SK-N-SH (cell line): Measurements from ENCODE around the gene BOC. TPM values are rescaled to one million over a fixed set of nuclear protein-coding genes. Genes with fewer than 3 reads are reported as not detected.

Experiments
- CTCF ChIA-PET: fragments of 300-600, 350-600 bp; formaldehyde crosslinking; extraction: SDS; loops from one replicate; lab custom pipeline; 2021; lab: Yijun Ruan, JAX
- POLR2A ChIA-PET: fragments of 350-600 bp; sonication (Branson Sonifier 250); formaldehyde crosslinking; extraction: SDS; loops from one replicate; lab custom pipeline; 2020; ENCODE audit warnings: antibody characterized with exemption, inconsistent platforms; lab: Yijun Ruan, JAX
- DNase-seq: peaks from one replicate; pipeline ENCODE4 v3.0.0; 2012
- H2AFZ ChIP-seq: fragments of 200-600 bp; sonication (generic); 2 replicates; pipeline ENCODE4 v1.8.1; 2016; ENCODE audit warnings: antibody characterized with exemption, mild to moderate bottlenecking, low read depth
- H3F3A ChIP-seq: fragments of 200-600 bp; sonication (generic); replicated peaks from 2 replicates; pipeline ENCODE3; 2016; ENCODE audit warnings: antibody characterized with exemption, mild to moderate bottlenecking; ENCODE audit not compliant: insufficient read depth
- H3K27ac ChIP-seq, 2 experiments: fragments of 200-500 bp in 1 of 2; fragments of 200-600 bp in 1 of 2; sonication (Bioruptor generic) in 1 of 2; sonication (generic), shearing (Covaris generic) in 1 of 2; 2 replicates each; pipeline versions ENCODE4 v1.5.1 to v1.6.1; 2014 to 2016; ENCODE audit warnings: low read depth in 2 of 2, inconsistent platforms in 1 of 2, low read length in 1 of 2, mild to moderate bottlenecking in 1 of 2, mixed read lengths in 1 of 2
- H3K27me3 ChIP-seq: fragments of 200-600 bp; sonication (generic), shearing (Covaris generic); 2 replicates; pipeline ENCODE4 v1.6.1; 2016; ENCODE audit warnings: mixed run types; ENCODE audit not compliant: insufficient read depth
- H3K36me3 ChIP-seq, 2 experiments: fragments of 200-500 bp in 1 of 2; fragments of 200-600 bp in 1 of 2; sonication (Bioruptor generic) in 1 of 2; sonication (generic) in 1 of 2; replicated peaks in 1 of 2; 2 replicates each; pipeline versions ENCODE3 to v1.5.1; 2014 to 2016; ENCODE audit warnings: low read length in 1 of 2, mild to moderate bottlenecking in 1 of 2; ENCODE audit not compliant: insufficient read depth in 2 of 2, control insufficient read depth in 1 of 2
- H3K4me1 ChIP-seq, 2 experiments: fragments of 200-500 bp in 1 of 2; fragments of 200-600 bp in 1 of 2; sonication (Bioruptor generic) in 1 of 2; sonication (generic), shearing (Covaris generic) in 1 of 2; 2 replicates each; pipeline versions ENCODE4 v1.5.1 to v1.6.1; 2014 to 2016; ENCODE audit warnings: low read depth in 1 of 2, low read length in 1 of 2, mixed run types in 1 of 2; ENCODE audit not compliant: insufficient read depth in 2 of 2, control insufficient read depth in 1 of 2
- H3K4me2 ChIP-seq: fragments of 200-600 bp; sonication (generic), shearing (Covaris generic); 2 replicates; pipeline ENCODE4 v1.6.1; 2017; ENCODE audit warnings: mixed run types
- H3K4me3 ChIP-seq, 2 experiments: fragments of 200-500 bp in 1 of 2; fragments of 200-600 bp in 1 of 2; sonication (Bioruptor generic) in 1 of 2; sonication (generic), shearing (Covaris generic) in 1 of 2; 2 replicates each; pipeline versions ENCODE4 v1.5.1 to v1.8.1; 2014 to 2016; ENCODE audit warnings: low read depth in 2 of 2, inconsistent platforms in 1 of 2, low read length in 1 of 2, mild to moderate bottlenecking in 1 of 2, mixed read lengths in 1 of 2, moderate library complexity in 1 of 2
- H3K79me2 ChIP-seq: fragments of 200-600 bp; sonication (generic); 2 replicates; pipeline ENCODE4 v1.8.1; 2017; ENCODE audit warnings: mild to moderate bottlenecking; ENCODE audit not compliant: insufficient read depth
- H3K9ac ChIP-seq: fragments of 200-600 bp; sonication (generic); 2 replicates; pipeline ENCODE4 v1.6.1; 2017; ENCODE audit warnings: mixed run types
- H3K9me2 ChIP-seq: fragments of 200-600 bp; sonication (generic); 2 replicates; pipeline ENCODE4 v1.6.1; 2017; ENCODE audit warnings: mixed run types
- H3K9me3 ChIP-seq: fragments of 200-600 bp; sonication (generic); 2 replicates; pipeline ENCODE4 v1.6.1; 2017; ENCODE audit warnings: mixed run types, mild to moderate bottlenecking, moderate library complexity
- H4K20me1 ChIP-seq: fragments of 200-600 bp; sonication (generic); 2 replicates; pipeline ENCODE4 v1.6.1; 2017; ENCODE audit warnings: mild to moderate bottlenecking, mixed run types; ENCODE audit not compliant: insufficient read depth
- CHD2 ChIP-seq: fragments of 150-350 bp; IDR thresholded peaks from 2 replicates; pipeline ENCODE4 v1.6.1; 2018; ENCODE audit warnings: low read length; ENCODE audit not compliant: partially characterized antibody
- ELF1 ChIP-seq: IDR thresholded peaks from 2 replicates; pipeline ENCODE4 v1.4.0; 2012
- EP300 ChIP-seq, 2 experiments: IDR thresholded peaks; 2 replicates each; pipeline versions ENCODE4 v1.4.0 to v1.6.1; 2012; ENCODE audit warnings: borderline replicate concordance in 1 of 2, low read depth in 1 of 2, low read length in 1 of 2
- EZH2phosphoT487 ChIP-seq: fragments of 200-600 bp; sonication (generic); IDR thresholded peaks from 2 replicates; pipeline ENCODE4 v1.6.1; 2017; ENCODE audit warnings: low read depth, mixed run types, mild to moderate bottlenecking, antibody characterized with exemption, moderate library complexity, borderline replicate concordance
- FOSL2 ChIP-seq: IDR thresholded peaks from 2 replicates; pipeline ENCODE4 v1.4.0; 2012; ENCODE audit warnings: low read depth, mild to moderate bottlenecking, moderate library complexity, borderline replicate concordance
- FOXJ3 ChIP-seq: sonication (generic); formaldehyde crosslinking; IDR thresholded peaks from 2 replicates; pipeline ENCODE4 v1.5.1; 2020; ENCODE audit warnings: mild to moderate bottlenecking, missing genetic modification reagents
- FOXM1 ChIP-seq: IDR thresholded peaks from 2 replicates; pipeline ENCODE4 v1.4.0; 2012; ENCODE audit warnings: low read depth, mild to moderate bottlenecking
- GABPA ChIP-seq: IDR thresholded peaks from 2 replicates; pipeline ENCODE4 v1.4.0; 2012; ENCODE audit warnings: low read depth, mild to moderate bottlenecking
- JUND ChIP-seq: IDR thresholded peaks from 2 replicates; pipeline ENCODE4 v1.4.0; 2012
- MXI1 ChIP-seq: IDR thresholded peaks from 2 replicates; pipeline ENCODE4 v1.6.1; 2012; ENCODE audit warnings: mild to moderate bottlenecking, low read depth, low read length, improper control_type of control experiment
- POLR2AphosphoS5 ChIP-seq: IDR thresholded peaks from 2 replicates; pipeline ENCODE4 v1.6.1; 2012; ENCODE audit warnings: low read depth, low read length
- RFX5 ChIP-seq: IDR thresholded peaks from 2 replicates; pipeline ENCODE4 v1.6.1; 2012; ENCODE audit warnings: mild to moderate bottlenecking, improper control_type of control experiment, low read length
- SIN3A ChIP-seq: IDR thresholded peaks from 2 replicates; pipeline ENCODE4 v1.6.1; 2012; ENCODE audit warnings: low read depth, mild to moderate bottlenecking, low read length, moderate library complexity, borderline replicate concordance
- TCF12 ChIP-seq: IDR thresholded peaks from 2 replicates; pipeline ENCODE4 v1.4.0; 2012
- WGBS: methylation state at CpG from one replicate; pipeline ENCODE4 v1.1.6; 2017; ENCODE audit warnings: low lambda C conversion rate; 5-methylcytosine and 5-hydroxymethylcytosine counted together
- polyA plus RNA-seq, 3 experiments: library from polyadenylated mRNA; depleted of rRNA; stranded (reverse); fragments of >200 nt; gene quantifications; 2 replicates each; pipeline ENCODE4 v1.2.3, GENCODE V29; 2012
- TF ChIP-seq, protein P1 (sequence below): fragments of 200-600 bp; sonication (generic); IDR thresholded peaks from 2 replicates; pipeline ENCODE4 v1.6.1; 2017; ENCODE audit warnings: antibody characterized with exemption, mild to moderate bottlenecking, moderate library complexity
- TF ChIP-seq, protein P2 (sequence below): IDR thresholded peaks from 2 replicates; pipeline ENCODE4 v1.6.1; 2012; ENCODE audit warnings: mild to moderate bottlenecking, low read depth, low read length, moderate library complexity
- TF ChIP-seq, protein P3 (sequence below): IDR thresholded peaks from 2 replicates; pipeline ENCODE4 v1.4.0; 2012; ENCODE audit warnings: low read depth, borderline replicate concordance
- TF ChIP-seq, protein P4 (sequence below): IDR thresholded peaks from 2 replicates; pipeline ENCODE4 v1.4.0; 2012; ENCODE audit warnings: low read depth
- TF ChIP-seq, protein P5 (sequence below): IDR thresholded peaks from 2 replicates; pipeline ENCODE4 v1.4.0; 2012; ENCODE audit warnings: low read depth, borderline replicate concordance

BOC gene
- polyA plus RNA-seq, 1 of the 3 experiments (the other 2 are of a cell fraction) = 6.6 TPM

DNA sequence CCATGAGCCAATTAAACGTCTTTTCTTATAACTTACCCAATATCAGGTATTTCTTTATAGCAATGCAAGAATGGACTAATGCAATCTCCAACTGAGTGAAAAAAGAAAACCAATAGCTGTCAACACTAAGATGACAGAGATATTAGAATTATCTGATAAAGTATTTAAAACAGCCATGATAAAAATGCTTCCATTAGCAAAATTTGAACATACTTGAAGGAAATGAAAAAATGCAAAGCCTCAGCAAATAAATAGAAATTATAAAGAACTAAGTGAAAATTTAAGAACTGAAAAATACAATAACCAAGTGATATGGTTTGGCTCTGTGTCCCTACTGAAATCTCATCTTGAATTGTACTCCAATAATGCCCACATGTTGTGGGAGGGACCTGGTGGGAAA is 99.6 kb downstream of the BOC start:
- Histone ChIP-seq H3K27ac (no peak overlapping the region), H2AFZ (no peak overlapping the region), H3K36me3 (peaks cover 0 to 15% of the 10 kb centered on the region in 2 experiments), H3K79me2 (no peaks in the 10 kb centered on the region), H3K4me2 (no peak overlapping the region), H3K9me3 (peaks cover 17% of the 10 kb centered on the region), H3K9me2 (no peaks in the 10 kb centered on the region), H3K27me3 (no peaks in the 10 kb centered on the region)
- ChIA-PET CTCF (no interaction called here), POLR2A (no interaction called here)
- DNase-seq = no peak
- TF ChIP-seq CHD2 (no peak), TCF12 (no peak), EZH2phosphoT487 (no peak), FOXJ3 (CRISPR knock-in tag) (no peak), ELF1 (no peak)
- TF ChIP-seq, all 33 proteins: peak for 0
- WGBS = 85% methylated on average over 1 of the region's 1 CpG
- H3K4me1 ChIP-seq = no peaks in the 10 kb centered on the region
- H3F3A ChIP-seq = no peaks in the 10 kb centered on the region
- no peak overlapping the region for H3K4me3 ChIP-seq
- H4K20me1 ChIP-seq = no peaks in the 10 kb centered on the region
- no peak overlapping the region for H3K9ac ChIP-seq

DNA sequence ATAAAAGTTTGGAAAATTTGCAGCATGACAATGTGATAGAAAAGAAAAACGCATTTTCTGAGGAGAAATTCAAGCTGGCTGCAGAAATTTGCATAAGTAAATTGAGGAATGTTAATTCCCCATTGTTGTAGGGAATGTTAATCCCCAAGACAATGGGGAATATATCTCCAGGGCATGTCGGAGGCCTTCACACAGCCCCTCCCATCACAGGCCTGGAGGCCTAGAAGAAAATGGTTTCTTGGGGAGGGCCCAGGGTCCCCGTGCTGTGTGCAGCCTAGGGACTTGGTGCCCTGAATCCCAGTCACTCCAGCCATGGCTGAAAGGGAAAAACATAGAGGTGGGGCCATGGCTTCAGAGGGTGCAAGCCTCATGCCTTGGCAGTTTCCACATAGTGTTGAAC is 101.1 kb downstream of the BOC start:
- WGBS = 80% methylated on average over 3 of the region's 3 CpGs
- CTCF ChIA-PET = interaction anchor here (0.9 kb wide), 1 partner anchor 19 kb away, joined by 4 read pairs; no protein-coding TSS in a partner anchor
- no peaks in the 10 kb centered on the region for H3K79me2 ChIP-seq

More for the DNA sequence above, 101.1 kb downstream of the BOC start:
- no peaks in the 10 kb centered on the region for H3K4me1 ChIP-seq
- no peaks in the 10 kb centered on the region for H3F3A ChIP-seq
- peaks cover 0 to 19% of the 10 kb centered on the region in 2 experiments for H3K36me3 ChIP-seq
- H3K9ac ChIP-seq = no peak overlapping the region
- DNase-seq = no peak
- TF ChIP-seq FOXM1 = no peak
- TF ChIP-seq, protein P1, sequence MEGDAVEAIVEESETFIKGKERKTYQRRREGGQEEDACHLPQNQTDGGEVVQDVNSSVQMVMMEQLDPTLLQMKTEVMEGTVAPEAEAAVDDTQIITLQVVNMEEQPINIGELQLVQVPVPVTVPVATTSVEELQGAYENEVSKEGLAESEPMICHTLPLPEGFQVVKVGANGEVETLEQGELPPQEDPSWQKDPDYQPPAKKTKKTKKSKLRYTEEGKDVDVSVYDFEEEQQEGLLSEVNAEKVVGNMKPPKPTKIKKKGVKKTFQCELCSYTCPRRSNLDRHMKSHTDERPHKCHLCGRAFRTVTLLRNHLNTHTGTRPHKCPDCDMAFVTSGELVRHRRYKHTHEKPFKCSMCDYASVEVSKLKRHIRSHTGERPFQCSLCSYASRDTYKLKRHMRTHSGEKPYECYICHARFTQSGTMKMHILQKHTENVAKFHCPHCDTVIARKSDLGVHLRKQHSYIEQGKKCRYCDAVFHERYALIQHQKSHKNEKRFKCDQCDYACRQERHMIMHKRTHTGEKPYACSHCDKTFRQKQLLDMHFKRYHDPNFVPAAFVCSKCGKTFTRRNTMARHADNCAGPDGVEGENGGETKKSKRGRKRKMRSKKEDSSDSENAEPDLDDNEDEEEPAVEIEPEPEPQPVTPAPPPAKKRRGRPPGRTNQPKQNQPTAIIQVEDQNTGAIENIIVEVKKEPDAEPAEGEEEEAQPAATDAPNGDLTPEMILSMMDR = no peak
- TF ChIP-seq FOSL2 = no peak
- TF ChIP-seq, protein P2, sequence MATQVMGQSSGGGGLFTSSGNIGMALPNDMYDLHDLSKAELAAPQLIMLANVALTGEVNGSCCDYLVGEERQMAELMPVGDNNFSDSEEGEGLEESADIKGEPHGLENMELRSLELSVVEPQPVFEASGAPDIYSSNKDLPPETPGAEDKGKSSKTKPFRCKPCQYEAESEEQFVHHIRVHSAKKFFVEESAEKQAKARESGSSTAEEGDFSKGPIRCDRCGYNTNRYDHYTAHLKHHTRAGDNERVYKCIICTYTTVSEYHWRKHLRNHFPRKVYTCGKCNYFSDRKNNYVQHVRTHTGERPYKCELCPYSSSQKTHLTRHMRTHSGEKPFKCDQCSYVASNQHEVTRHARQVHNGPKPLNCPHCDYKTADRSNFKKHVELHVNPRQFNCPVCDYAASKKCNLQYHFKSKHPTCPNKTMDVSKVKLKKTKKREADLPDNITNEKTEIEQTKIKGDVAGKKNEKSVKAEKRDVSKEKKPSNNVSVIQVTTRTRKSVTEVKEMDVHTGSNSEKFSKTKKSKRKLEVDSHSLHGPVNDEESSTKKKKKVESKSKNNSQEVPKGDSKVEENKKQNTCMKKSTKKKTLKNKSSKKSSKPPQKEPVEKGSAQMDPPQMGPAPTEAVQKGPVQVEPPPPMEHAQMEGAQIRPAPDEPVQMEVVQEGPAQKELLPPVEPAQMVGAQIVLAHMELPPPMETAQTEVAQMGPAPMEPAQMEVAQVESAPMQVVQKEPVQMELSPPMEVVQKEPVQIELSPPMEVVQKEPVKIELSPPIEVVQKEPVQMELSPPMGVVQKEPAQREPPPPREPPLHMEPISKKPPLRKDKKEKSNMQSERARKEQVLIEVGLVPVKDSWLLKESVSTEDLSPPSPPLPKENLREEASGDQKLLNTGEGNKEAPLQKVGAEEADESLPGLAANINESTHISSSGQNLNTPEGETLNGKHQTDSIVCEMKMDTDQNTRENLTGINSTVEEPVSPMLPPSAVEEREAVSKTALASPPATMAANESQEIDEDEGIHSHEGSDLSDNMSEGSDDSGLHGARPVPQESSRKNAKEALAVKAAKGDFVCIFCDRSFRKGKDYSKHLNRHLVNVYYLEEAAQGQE = no peak
- TF ChIP-seq, protein P3, sequence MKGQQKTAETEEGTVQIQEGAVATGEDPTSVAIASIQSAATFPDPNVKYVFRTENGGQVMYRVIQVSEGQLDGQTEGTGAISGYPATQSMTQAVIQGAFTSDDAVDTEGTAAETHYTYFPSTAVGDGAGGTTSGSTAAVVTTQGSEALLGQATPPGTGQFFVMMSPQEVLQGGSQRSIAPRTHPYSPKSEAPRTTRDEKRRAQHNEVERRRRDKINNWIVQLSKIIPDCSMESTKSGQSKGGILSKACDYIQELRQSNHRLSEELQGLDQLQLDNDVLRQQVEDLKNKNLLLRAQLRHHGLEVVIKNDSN = no peak
- no peak for TF ChIP-seq RFX5
- no peak for TF ChIP-seq EP300 (IDR thresholded peaks at IDR 0.05; ENCODE audit: borderline replicate concordance in 1 of 2, low read depth in 1 of 2, low read length in 1 of 2)
- TF ChIP-seq GABPA = no peak
- TF ChIP-seq SIN3A = no peak
- TF ChIP-seq, protein P4, sequence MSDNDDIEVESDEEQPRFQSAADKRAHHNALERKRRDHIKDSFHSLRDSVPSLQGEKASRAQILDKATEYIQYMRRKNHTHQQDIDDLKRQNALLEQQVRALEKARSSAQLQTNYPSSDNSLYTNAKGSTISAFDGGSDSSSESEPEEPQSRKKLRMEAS = no peak
- no peak for TF ChIP-seq JUND
- no peak for TF ChIP-seq ELF1
- no peak for TF ChIP-seq MXI1
- TF ChIP-seq, protein P5, sequence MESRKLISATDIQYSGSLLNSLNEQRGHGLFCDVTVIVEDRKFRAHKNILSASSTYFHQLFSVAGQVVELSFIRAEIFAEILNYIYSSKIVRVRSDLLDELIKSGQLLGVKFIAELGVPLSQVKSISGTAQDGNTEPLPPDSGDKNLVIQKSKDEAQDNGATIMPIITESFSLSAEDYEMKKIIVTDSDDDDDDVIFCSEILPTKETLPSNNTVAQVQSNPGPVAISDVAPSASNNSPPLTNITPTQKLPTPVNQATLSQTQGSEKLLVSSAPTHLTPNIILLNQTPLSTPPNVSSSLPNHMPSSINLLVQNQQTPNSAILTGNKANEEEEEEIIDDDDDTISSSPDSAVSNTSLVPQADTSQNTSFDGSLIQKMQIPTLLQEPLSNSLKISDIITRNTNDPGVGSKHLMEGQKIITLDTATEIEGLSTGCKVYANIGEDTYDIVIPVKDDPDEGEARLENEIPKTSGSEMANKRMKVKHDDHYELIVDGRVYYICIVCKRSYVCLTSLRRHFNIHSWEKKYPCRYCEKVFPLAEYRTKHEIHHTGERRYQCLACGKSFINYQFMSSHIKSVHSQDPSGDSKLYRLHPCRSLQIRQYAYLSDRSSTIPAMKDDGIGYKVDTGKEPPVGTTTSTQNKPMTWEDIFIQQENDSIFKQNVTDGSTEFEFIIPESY = no peak
- no peak for TF ChIP-seq POLR2AphosphoS5
- no peak for TF ChIP-seq FOXJ3 (CRISPR knock-in tag)
- POLR2A ChIA-PET = no interaction called here
- H2AFZ ChIP-seq = no peak overlapping the region
- H3K9me3 ChIP-seq = peaks cover 23% of the 10 kb centered on the region
- H3K9me2 ChIP-seq = no peaks in the 10 kb centered on the region
- H3K27ac ChIP-seq = no peak overlapping the region
- H3K4me3 ChIP-seq = no peak overlapping the region
- H3K4me2 ChIP-seq = no peak overlapping the region
- H4K20me1 ChIP-seq = no peaks in the 10 kb centered on the region
- no peaks in the 10 kb centered on the region for H3K27me3 ChIP-seq
